BE2C (cell line): ENCODE results near the gene BICD2.

ENCODE experiments used
- DNase-seq: peaks from one replicate; pipeline ENCODE4 v3.0.0-alpha.2; 2020
- H3K27me3 ChIP-seq: fragments of 250-450 bp; sonication (Bioruptor Pico); 2 replicates; pipeline ENCODE4 v1.5.1; 2020; ENCODE audit warnings: mild to moderate bottlenecking
- H3K36me3 ChIP-seq: fragments of 250-450 bp; sonication (Bioruptor Pico); 2 replicates; pipeline ENCODE4 v1.5.1; 2020; ENCODE audit warnings: mild to moderate bottlenecking
- H3K4me1 ChIP-seq: fragments of 250-450 bp; sonication (Bioruptor Pico); 2 replicates; pipeline ENCODE4 v1.5.1; 2020
- H3K4me3 ChIP-seq: 2 replicates; pipeline ENCODE4 v1.5.1; 2011; ENCODE audit warnings: low read depth, low read length
- H3K9me3 ChIP-seq: fragments of 250-450 bp; sonication (Bioruptor Pico); 2 replicates; pipeline ENCODE4 v1.5.1; 2020
- CTCF ChIP-seq: IDR thresholded peaks from 2 replicates; pipeline ENCODE4 v1.5.1; 2012; ENCODE audit warnings: mild to moderate bottlenecking, low read depth, low read length

The BICD2 gene

GRCh38 chr9:92711844-92712243 lies 52.8 kb downstream of the BICD2 start:
- no peak for TF ChIP-seq CTCF
- Histone ChIP-seq H3K9me3 (no peaks in the 10 kb centered on the region), H3K36me3 (peaks cover 59% of the 10 kb centered on the region), H3K4me1 (no peaks in the 10 kb centered on the region), H3K4me3 (no peak overlapping the region), H3K27me3 (no peaks in the 10 kb centered on the region)
- DNase-seq: no peak

- Histone ChIP-seq H3K27me3 (no peaks in the 10 kb centered on the region), H3K4me3 (no peak overlapping the region), H3K36me3 (peaks cover 52% of the 10 kb centered on the region), H3K9me3 (no peaks in the 10 kb centered on the region), H3K4me1 (no peaks in the 10 kb centered on the region)
- TF ChIP-seq CTCF: no peak
- DNase-seq: no peak
Measured at GRCh38 chr9:92711146-92711545, 53.5 kb downstream of the BICD2 start.

GRCh38 chr9:92710368-92710767 lies 54.3 kb downstream of the BICD2 start:
- no peak for TF ChIP-seq CTCF
- peaks cover 44% of the 10 kb centered on the region for H3K36me3 ChIP-seq

DNA sequence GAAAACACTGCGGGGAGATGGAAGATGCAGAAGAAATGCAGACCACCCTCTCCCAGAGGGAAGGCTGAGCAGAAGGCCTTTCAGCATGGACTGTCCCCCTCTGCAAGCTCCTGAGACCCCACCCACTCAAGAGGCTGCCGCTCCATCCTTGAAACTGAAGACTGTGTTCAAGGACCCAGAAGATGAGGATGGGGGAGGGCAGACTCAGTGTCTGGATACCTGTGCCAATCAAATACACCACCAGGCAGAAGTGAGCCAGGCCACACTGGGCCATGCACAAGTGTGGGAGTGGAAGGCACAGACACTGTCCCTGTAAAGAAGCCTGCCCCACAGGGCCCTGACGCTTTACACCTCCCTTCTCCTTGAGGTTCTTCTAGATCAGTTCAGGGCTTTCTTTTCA lies 54.7 kb downstream of the BICD2 start:
- H3K9me3 ChIP-seq: no peaks in the 10 kb centered on the region
- H3K4me3 ChIP-seq: no peak overlapping the region
- peaks cover 40% of the 10 kb centered on the region for H3K36me3 ChIP-seq
- no peak for TF ChIP-seq CTCF
- no peaks in the 10 kb centered on the region for H3K4me1 ChIP-seq
- DNase-seq: no peak
- no peaks in the 10 kb centered on the region for H3K27me3 ChIP-seq

More at GRCh38 chr9:92710368-92710767, 54.3 kb downstream of the BICD2 start:
- no peak for DNase-seq
- no peaks in the 10 kb centered on the region for H3K9me3 ChIP-seq
- H3K4me1 ChIP-seq: no peaks in the 10 kb centered on the region
- no peaks in the 10 kb centered on the region for H3K27me3 ChIP-seq
- H3K4me3 ChIP-seq: no peak overlapping the region

GRCh38 chr9:92709240-92709639 lies 55.4 kb downstream of the BICD2 start:
- no peak for DNase-seq
- H3K36me3 ChIP-seq: peaks cover 33% of the 10 kb centered on the region
- no peaks in the 10 kb centered on the region for H3K9me3 ChIP-seq
- no peaks in the 10 kb centered on the region for H3K27me3 ChIP-seq
- no peaks in the 10 kb centered on the region for H3K4me1 ChIP-seq
- H3K4me3 ChIP-seq: no peak overlapping the region
- no peak for TF ChIP-seq CTCF

DNA sequence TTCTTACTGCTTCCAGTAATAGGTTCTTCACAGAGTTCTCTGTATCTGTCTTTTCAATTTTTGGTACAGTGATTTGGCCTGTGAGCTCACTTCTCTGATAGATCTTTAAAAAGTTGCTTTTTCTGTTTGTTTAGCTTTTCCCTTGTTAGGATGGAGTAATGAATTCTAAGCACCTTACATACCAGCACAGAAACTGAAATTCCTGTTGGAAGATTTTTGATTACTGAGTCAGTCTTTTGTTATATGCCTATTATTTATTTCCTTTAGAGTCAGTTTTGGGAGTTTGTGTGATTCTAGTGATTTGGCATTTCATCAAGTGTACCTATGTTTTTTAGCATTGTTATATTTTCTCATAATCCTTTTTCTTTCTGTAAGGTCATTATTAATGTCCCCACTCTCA lies 57.1 kb downstream of the BICD2 start:
- H3K9me3 ChIP-seq: no peaks in the 10 kb centered on the region
- DNase-seq: no peak
- no peak for TF ChIP-seq CTCF
- no peaks in the 10 kb centered on the region for H3K27me3 ChIP-seq
- H3K4me3 ChIP-seq: no peak overlapping the region
- no peaks in the 10 kb centered on the region for H3K4me1 ChIP-seq
- H3K36me3 ChIP-seq: peaks cover 16% of the 10 kb centered on the region
